Left cardiac atrium (tissue), 4 donors: Measurements from ENCODE around the gene PSORS1C2. TPM values are rescaled to one million over a fixed set of nuclear protein-coding genes. Genes with fewer than 3 reads are reported as not detected.
A peak's percentile ranks its signal among the peaks of the same experiment; 100 is the strongest.
"Not testable (repeated sequence)": the region's sequence is repeated elsewhere in the genome, so short reads cannot be mapped to it uniquely, and the experiment has no call there.

Experiments
- ATAC-seq, 2 donors: fragments of 200-7000 bp; cut with Tn5 transposase; one replicate each; pipeline ENCODE4 v1.9.1; 2020; ENCODE audit warnings: mild to moderate bottlenecking in 2 of 2, moderate library complexity in 2 of 2
- DNase-seq: peaks from one replicate; pipeline ENCODE4 v3.0.0-alpha.2; 2020
- intact Hi-C, 2 donors: fragments of 100-400 bp; cut with DNase I; formaldehyde crosslinking; loops; one replicate each; pipeline versions ENCODE4 v1.14.1 to v1.15.1; 2022 to 2023
- long read RNA-seq: library from polyadenylated mRNA; unstranded; transcript quantifications from one replicate; pipeline ENCODE4 v2.0.0, GENCODE V29; 2021
- total RNA-seq, 2 donors: library from RNA; stranded (reverse); fragmentation: NEBNext Ultra II Directional; extraction: Animal tissue kit (Norgen Biotek cat#: 25700); gene quantifications; one replicate each; pipeline ENCODE4 v1.2.1, GENCODE V29; 2021
- donor health status: DM: no; HTN: yes; CAD: no.
- donor health status: DM: no; HTN: yes; CAD: no; lungs with severe emphysema.
- donor health status: DM: yes; HTN: yes; CAD: no.
- donor health status: Dilated cardiomyopathy.

PSORS1C2 gene
- not detected for total RNA-seq
- long read RNA-seq: 0 reads

DNA sequence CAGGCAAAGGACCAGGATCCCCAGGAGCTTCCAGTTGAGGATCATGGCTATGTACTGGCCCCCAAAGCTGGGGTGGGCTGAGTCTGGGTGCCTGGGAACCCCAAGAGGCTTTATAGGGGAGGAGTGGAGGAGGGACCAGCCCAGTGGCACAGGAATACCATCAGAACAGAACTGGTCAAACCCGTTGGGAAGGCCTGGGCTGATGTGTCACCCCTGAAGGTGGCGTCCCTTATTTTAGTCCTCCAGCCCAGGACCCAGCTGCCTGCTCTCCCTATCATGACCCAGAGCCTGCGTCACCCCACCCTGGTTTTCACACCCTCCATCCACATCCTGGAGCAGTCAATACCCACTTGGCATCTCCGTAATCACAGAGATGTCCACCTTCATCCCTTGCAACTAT is at the start of gene PSORS1C2:
Gene PSORS1C2 (minus strand): TSS at position 85 of the 400 bp plus-strand sequence. CDS start 40 bp downstream, at position 45.
- DNase-seq (no peak), ATAC-seq (no peak)
- intact Hi-C loops: loop anchor here (2.0 to 5.0 kb wide), 2 partner anchors 54 to 228 kb away; no protein-coding TSS in a partner anchor

- ATAC-seq: peak in 1 of 2 donors; percentile 15
- no peak for DNase-seq
- intact Hi-C loops: no loop called here
Observed at GRCh38 chr6:31187780-31188194, 48.9 kb upstream of the PSORS1C2 start.

- DNase-seq (peak; percentile 88), ATAC-seq (peak; percentile 49 to 83)
- intact Hi-C loops: no loop called here
Observed at GRCh38 chr6:31186052-31186734, 47.3 kb upstream of the PSORS1C2 start.

DNA sequence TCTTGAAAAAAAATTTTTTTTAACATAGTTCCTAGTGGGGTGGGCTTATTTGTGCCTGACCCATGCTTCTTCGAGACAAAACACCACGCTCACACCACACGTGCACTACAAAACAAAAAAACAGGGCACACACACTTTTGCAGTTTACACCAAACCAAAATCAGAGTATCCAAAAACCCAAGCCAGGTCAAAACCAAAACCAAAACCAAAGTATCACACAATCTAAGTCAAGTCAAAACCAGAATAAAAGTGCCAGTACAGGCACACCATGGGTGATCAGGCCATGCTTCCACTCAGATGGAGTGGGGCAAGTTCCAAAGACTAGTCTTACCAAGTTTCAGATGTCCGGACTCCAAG is 46.8 kb upstream of the PSORS1C2 start:
- ATAC-seq, DNase-seq, intact Hi-C loops: not testable (repeated sequence)

DNA sequence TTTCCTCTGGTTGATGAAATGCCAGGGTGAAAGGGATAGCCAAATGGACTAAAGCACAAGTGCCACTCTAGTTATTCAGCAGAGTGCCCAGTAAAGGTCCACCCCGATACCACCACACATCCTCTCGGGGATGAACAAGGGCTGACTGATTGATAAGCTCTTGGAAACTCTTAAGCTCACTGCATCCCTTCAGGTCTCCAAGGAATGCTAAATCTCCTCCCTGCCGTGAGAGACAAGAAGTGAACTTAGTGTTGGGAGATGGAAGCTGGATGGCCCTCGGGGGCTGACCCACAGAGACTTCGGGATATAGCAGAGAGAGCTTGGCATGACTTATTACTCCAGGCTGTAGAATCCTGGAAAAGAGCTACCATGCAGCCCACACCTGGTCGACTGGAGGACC is 45.0 kb upstream of the PSORS1C2 start:
- ATAC-seq, intact Hi-C loops, DNase-seq: not testable (repeated sequence)

GRCh38 chr6:31183287-31183686 is 44.4 kb upstream of the PSORS1C2 start:
- not testable (repeated sequence) for ATAC-seq

GRCh38 chr6:31180500-31180899 is 41.6 kb upstream of the PSORS1C2 start:
- intact Hi-C loops: no loop called here
- ATAC-seq: peak; percentile 96 to 99
- peak; percentile 80 for DNase-seq

More at GRCh38 chr6:31183287-31183686, 44.4 kb upstream of the PSORS1C2 start:
- intact Hi-C loops, DNase-seq: not testable (repeated sequence)

GRCh38 chr6:31179896-31180295 is 41.0 kb upstream of the PSORS1C2 start:
- no peak for ATAC-seq
- intact Hi-C loops: no loop called here
- DNase-seq: no peak

DNA sequence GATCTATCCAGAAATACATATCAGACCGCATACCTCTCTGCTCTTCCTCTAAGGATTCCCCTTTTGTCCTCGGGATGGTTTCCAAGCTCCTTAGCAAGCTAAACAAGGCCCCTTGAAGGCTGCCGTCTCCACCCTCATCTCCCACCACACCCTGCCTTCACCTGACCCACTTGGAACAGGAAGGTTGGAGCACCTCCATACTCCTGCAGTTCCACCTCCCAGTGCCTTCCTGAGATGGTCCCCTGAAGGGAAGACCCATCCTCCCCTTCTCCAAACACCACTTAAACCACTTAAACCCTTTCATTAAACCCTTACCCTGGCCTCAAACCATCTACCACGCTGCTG is 40.1 kb upstream of the PSORS1C2 start:
- DNase-seq (no peak), ATAC-seq (no peak)
- intact Hi-C loops: no loop called here

- no peak for ATAC-seq
- intact Hi-C loops: no loop called here
- DNase-seq: no peak
Observed at GRCh38 chr6:31178143-31179041, 39.5 kb upstream of the PSORS1C2 start.

DNA sequence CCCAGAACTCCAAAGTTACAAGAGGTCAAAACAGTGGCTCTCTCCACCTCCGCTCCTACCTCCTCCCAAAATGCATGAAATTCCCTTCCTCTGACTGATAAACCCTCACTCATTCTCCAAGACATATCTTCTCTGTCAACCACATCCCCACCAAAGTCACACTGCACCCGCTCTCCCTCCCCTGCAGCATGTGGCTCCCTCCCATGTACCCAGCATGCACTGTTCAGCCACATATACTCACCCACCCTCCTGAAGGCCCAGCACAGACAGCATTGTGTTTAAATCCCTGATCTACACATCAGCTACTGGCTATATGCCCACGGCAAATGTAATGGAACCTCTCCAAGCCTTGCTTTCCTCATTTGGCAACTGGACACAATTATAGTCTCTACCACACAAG is 37.1 kb upstream of the PSORS1C2 start:
- intact Hi-C loops: no loop called here

GRCh38 chr6:31174378-31174777 is 35.5 kb upstream of the PSORS1C2 start:
- no peak for DNase-seq
- no peak for ATAC-seq
- intact Hi-C loops: no loop called here

More for the DNA sequence above, 37.1 kb upstream of the PSORS1C2 start:
- DNase-seq: no peak
- peak; percentile 25 to 38 for ATAC-seq

DNA sequence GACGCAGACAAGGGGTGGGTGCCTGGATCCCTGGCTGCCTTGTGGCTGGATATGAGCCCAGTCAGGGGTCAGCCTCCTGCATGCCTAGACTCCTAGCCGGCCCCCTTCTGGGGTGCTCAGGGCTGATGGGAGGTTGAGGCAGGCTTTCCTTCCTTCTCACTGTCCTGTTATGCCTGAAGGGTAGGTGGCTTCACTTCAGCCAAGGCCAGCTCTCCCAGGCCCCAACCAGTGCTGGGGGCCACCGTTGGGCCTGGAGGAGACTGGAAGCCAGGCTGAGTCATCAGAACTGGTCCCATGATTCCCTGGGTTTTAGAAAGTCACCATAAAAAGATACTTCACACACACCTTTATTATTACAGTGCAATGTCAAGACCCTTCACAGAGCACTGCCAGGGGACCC is 34.5 kb upstream of the PSORS1C2 start:
- no peak for DNase-seq
- intact Hi-C loops: no loop called here
- ATAC-seq: no peak

DNA sequence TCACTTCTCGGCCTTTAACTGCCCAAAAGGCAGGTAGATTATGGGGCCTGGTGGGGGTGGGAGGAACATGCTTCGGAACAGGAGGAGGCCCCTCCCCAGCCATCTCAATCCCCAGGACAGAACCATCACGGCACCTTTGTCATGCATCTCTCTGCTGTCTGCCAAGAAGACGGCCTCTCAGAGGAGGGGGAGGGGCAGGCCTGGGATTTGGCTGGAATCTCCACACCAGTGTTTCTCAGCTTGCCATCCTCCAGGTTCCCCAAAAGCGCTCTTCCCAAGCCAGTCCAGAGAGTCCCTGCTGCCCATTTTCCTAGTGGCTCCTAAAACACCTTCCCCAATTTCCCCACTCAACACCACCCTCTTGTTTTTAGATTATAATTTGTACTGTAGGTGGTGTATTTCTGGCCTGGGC is 34.1 kb upstream of the PSORS1C2 start:
- ATAC-seq: peak in 1 of 2 donors; percentile 6
- intact Hi-C loops: no loop called here
- DNase-seq: no peak

DNA sequence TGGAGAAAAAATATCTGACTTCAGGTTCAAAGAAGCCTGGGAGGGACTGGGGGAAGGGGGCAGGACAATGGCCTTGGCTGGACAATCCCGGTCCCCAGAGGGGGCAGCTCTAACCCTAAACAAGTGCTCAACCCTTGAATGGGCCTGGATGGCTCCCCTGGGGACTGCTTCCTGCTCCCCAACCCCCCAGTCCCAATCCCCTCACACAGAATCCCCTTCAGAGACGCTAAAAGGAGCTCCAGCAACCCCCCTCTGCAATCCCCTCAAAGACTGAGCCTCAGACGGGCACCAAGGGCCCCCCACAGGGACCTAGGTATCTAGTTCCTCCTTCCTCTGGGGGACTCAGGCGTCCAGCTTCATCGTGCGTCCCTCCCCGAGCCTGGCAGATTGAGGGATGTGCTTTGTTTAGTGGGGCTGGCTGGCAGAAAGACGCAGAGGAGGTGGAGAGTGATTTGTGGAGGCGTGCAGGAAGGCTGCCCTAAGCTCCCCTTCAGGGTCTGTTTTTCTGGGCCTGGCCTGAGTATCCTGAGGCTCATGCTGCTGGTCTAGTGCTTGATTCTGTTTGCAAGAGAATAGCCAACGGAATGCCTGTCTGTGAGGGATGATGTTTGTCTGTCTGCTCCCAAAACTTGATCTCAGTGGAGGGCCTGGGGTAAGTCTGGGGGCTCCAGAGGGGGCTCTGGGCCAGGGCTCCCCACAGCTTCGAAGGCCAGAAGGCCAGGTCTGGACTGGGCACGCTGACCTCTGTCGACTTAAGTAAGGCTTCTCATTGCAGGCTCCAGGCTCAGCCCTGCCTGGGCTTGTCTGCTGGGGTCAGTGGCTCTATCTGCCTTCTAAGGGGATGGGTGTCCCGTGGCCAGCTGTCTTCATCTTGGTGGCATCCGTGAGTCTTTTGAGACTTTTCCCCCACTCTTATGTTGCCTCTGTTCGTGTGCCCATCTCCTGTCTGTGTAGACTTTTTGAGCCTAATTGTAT is 33.4 kb upstream of the PSORS1C2 start:
- intact Hi-C loops: no loop called here
- ATAC-seq: no peak
- no peak for DNase-seq

GRCh38 chr6:31170987-31171671 is 32.3 kb upstream of the PSORS1C2 start:
- no peak for DNase-seq
- no peak for ATAC-seq
- intact Hi-C loops: no loop called here

DNA sequence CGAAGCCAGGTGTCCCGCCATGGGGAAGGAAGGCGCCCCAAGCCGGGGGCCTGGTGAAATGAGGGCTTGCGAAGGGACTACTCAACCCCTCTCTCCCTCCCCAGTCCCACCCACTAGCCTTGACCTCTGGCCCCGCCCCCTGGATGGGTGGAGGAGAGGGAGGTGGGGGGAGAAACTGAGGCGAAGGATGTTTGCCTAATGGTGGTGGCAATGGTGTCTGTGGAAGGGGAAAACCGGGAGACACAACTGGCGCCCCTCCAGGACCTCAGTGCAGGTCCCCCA is 31.7 kb upstream of the PSORS1C2 start, which contains the start of gene POU5F1:
Gene POU5F1 (minus strand): TSS at position 83 of the 282 bp plus-strand sequence. CDS start 62 bp downstream, at position 21.
- intact Hi-C loops: no loop called here
- DNase-seq: no peak
- ATAC-seq: no peak

- ATAC-seq, intact Hi-C loops, DNase-seq: not testable (repeated sequence)
Observed at GRCh38 chr6:31169858-31170599, 31.2 kb upstream of the PSORS1C2 start.
